GF-D8 (cell line): ENCODE measurements around the gene TMPRSS9.
"Not testable (repeated sequence)": the region's sequence is repeated elsewhere in the genome, so short reads cannot be mapped to it uniquely, and the experiment has no call there.

ENCODE experiments used
- DNase-seq: peaks from one replicate; lab custom pipeline; 2025; lab: John Stamatoyannopoulos, UW

The TMPRSS9 gene

GRCh38 chr19:2342656-2343288 lies 17.3 kb upstream of the TMPRSS9 start:
- DNase-seq = no peak

DNA sequence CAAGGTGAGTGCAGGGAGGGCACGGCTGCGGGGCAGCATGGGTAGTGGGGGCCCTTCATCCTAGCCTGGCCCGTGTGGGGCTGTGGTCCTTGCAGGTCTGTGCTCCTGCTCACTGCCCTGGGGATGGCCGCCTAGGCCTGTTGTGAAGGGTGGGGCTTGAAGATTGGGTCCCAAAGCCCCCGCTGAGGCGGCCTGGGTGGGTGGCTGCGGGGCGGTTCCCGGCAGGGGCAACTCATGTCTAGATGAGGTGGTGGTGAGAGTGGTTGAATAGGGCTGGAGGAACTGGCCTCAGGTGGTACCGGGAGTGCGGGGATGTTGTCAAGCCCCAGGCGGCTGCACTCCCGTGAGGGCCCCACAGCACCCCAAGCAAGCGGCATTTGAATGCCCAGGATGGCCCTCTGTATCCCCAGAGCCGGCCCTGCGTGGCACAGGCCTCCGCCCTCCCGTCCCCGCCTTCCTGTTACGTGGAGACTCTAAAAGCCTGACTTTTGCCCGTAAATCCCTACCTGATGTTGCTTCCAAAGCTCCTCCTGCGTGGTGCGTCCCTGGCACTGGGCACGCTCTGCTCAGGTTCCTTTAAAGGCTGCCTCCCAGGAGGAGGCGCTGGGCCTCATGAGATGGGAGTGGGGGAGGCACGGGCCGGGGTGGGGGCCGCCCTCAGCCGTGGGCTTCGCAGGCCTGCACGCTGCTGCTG lies 16.6 kb upstream of the TMPRSS9 start:
- DNase-seq = no peak

DNA sequence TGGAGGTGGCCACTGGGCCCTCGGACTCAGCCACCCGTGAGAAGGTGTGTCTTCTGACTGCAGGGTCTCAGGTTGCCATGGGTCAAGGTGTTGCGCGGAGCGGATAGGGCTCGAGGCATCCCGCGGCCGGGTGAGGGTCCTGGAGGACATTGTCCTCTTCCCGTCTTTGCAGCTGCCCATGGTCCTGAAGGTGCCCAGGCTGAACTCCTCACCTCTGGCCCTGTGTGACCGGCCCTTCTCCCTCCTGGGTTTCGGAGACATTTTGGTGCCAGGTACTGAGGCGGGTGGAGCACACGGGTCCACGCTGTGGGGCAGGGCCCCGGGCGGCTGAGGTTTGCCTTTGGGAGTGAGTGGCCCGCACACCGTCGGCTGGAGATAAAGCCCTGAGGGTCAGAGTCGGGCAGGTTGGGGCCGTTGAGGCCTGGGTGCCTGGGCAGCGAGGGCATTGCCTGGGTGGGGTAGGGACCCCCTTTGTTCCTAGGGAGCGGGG lies 15.6 kb upstream of the TMPRSS9 start:
- DNase-seq = no peak

DNA sequence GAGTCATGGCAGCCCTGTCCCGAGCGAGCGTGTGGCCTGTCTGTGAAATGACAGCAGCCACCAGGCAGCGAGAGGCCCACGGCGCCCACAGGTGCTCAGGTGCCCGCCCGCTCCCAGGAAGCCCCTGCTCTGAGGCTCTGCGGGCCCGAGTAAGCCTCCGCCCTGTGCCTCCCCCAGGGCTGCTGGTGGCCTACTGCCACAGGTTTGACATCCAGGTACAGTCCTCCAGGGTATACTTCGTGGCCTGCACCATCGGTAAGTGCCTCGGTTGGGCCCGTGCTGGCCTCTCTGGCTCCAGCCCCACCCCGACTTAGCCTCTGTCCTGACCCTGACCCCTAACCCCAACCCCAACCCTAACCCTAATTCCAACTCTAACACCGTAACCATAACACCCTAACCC lies 15.0 kb upstream of the TMPRSS9 start:
- DNase-seq = no peak

DNA sequence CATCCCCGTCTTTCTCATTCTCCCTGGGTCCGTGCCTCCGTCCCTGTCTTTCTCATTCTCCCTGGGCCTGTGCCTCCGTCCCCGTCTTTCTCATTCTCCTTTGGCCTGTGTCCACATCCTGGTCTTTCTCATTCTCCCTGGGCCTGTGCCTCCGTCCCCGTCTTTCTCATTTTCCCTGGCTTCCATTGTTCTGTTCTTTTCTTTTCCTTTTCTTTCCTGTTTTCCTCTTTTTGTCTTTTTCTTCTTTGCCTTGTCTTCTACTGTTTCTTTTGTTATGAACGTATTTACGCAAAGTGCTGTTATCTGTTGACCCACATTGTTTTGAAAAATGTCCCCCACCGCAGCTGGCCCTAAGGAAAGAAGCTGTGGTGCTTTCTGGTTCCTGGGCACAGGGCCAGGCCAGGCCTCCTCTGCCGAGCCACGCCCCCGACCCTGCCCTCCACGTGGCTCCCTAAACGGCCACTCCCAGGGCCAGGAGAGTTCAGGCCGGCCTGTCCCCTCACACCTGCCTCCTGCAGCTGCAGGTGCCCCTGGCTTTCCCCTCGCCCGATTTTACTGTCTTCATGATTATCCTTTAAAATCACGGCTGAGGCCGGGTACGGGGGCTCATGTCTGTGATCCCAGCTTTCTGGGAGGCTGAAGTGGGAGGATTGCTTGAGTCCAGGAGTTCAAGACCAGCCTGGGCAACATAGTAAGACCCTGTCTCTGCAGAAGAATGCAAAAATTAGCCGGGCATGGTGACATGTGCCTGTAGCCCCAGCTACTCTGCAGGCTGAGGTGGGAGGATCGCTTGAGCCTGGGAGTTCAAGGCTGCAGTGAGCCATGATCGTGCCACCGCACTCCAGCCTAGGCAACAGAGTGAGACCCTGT lies 14.0 kb upstream of the TMPRSS9 start:
- DNase-seq = no peak

DNA sequence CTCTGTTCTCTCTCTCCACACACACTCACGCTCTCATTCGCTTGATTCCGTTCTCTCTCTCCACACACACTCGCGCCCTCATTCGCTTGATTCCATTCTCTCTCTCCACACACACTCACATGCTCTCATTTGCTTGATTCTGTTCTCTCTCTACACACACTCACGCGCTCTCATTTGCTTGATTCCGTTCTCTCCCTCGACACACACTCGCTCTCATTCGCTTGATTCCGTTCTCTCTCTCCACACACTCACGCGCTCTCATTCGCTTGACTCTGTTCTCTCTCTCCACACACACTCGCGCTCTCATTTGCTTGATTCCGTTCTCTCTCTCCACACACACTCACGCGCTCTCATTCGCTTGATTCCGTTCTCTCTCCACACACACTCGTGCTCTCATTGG lies 10.2 kb upstream of the TMPRSS9 start:
- DNase-seq = not testable (repeated sequence)

DNA sequence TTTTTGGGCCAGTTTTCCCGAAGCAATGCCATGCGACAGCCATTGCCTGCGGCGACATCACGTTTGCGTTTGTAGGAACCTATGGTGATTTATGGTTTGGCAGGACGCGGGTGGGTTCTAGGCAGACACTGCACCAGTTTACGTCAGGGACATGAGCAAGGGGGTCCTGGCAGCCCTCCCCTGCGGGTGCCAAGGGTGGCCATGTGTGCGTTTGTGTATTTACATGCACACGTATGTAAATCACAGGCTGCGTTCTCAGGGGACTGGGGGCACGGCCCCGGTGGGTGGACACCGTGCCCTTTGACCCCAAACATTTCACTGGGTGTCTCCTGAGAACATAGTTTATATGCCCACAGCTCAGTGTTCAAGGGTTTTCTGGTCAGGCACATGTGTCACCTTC lies 9.4 kb upstream of the TMPRSS9 start:
- DNase-seq = no peak

GRCh38 chr19:2351591-2351990 lies 8.5 kb upstream of the TMPRSS9 start:
- no peak for DNase-seq

- DNase-seq = no peak
Observed at GRCh38 chr19:2352121-2352520, 7.9 kb upstream of the TMPRSS9 start.

DNA sequence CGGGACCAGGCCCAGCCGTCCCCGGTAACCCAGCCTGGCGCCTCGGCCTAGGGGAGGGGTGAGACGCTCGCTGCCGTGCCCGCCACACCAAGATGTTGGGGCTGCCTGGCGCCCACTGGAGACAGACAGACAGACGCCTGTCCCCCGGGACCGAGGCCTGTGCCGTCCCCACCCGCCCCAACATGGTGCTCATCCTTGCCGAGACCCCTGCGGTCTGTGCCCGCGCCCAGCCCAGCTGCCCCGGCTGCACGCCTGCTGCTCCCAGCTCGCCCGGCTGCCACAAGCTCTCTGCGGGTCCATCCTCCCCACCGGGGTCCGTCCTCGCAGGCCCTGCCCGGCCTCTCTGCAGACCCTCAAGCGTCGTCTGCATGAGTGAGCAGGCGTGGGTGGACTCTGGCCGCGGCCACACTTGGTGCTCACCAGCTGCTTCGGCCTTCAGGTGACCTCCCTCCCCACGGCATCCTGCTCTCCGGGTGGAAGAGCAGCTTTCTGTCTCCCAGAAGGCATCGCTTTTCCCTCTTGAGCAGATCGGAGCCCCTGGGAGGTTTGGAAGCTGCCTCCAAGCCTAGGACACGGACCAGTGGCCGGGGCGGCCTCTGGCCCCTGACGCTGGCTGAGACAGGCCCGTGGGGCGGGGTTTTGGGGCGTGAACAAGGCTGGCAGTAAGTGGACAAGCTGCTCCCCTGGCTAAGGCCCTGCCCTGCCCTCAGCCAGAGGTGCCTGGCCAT lies 6.7 kb upstream of the TMPRSS9 start:
- no peak for DNase-seq

DNA sequence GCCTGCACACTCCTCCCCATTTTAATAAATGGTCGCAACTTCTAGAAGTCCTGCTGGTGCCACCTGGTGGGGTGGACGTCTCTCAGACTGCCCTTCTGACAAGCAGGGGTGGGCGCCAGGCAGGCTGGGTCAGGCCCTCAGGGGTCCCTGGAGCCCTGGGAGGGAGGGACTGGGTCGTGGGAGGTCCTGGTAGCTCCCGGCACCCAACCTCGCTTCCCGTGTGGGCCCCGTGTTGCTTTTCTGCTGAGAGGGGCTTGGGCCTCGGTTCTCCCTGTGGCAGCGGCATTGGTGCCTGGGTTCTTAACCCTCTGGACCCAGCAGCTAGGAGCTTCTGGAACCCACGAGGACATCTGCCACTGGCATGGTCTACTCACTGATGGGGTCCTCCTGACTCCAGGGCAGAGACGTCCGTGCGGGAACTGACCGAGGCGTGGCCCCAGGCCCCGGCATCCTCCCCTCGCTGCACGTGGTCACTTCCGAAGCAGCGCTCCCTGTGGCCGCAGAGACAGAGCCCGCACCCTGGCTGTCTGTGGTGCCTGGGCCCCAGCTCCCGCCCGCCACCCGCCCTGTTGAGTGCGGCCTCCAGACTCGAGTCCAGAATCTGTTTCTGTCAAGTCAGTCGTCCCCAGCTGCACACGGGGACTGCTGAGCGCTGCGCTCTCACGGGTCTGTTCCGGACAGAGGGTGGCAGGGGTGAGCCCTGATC lies 6.0 kb upstream of the TMPRSS9 start:
- DNase-seq = no peak

DNA sequence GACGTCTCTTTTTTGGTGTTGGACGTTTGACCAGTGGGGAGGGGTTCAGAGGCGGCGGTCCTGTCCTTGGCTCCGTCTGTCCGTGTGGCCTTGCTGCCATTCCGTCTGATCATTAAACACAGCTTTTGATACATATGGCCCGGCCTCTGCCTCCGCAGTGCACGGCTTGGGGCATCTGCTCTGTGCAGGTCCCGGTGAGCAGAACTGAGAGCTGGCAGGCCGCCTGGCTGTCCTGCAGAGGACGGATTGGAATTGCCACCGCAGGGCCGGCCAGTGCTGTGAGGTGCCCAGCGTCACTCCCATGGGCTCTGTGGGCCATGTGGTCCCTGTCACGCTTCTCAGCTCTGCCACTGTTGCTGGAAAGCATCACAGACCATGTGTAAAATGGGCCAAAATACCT lies 5.4 kb upstream of the TMPRSS9 start:
- DNase-seq = no peak

GRCh38 chr19:2355168-2356035 lies 4.7 kb upstream of the TMPRSS9 start:
- no peak for DNase-seq

DNA sequence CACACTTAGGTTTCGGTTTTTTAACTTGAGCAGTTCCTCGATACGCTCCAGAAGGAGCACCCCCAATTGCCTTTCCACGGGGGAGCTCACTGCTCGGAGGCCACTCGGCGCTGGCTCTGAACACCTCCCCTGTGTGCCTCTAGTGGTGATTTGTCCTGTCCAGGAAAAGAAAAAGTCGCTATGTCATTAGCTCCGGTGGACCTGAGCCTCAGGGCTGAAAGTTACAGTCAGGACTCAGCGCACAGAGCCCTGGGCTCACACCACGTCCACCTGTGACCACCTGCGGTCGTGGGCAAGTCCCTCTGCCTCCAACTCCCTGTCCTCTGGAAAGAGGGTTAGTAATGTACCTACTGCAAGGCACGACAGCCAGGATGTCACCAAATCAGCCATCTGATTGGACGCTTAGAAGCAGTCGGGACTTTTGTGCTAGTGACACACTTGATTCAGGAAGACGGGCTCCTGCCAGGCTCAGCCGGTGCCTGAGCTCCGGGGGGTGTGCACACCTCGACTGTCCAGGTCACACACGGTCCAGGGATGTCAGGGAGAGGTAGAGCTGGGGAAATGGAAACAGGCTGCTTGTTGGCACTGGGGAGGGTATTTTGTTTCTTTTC lies 3.9 kb upstream of the TMPRSS9 start:
- no peak for DNase-seq

DNA sequence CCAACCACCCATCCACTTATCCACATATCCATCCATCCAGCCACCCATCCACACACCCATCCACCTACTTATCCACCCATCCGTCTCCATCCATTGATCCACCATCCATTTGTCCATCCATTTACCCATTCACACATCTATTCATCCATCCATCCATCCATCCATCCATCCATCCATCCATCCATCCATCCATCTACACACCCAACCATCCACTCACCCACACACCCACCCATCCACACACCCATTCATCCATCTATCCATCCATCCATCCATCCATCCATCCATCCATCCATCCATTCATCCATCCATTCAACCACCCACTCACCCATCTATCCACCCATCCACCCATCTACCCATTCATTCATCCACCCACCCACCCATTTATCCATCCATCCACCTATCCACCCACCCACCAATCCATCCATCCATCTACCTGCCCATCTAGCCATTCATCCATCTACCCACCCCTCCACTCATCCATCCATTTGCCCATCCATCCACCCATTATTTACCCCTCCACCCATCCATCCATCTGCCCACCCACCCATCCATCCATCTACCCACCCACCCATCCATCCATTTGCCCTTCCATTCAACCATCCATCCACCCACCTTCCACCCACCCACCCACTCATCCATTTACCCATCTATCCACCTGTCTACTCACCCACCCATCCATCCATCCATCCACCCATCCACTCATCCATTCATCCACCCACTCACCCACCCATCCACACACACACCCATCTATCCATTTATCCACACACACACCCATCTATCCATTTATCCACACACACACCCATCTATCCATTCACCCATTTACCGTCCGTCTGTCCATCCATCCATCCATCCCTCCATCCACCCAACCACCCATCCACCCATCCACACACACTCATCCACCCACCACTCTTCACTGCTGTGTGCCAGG lies 2.5 kb upstream of the TMPRSS9 start:
- DNase-seq = no peak

GRCh38 chr19:2358548-2359173 lies 1.4 kb upstream of the TMPRSS9 start:
- DNase-seq = no peak

- DNase-seq = no peak
Observed at GRCh38 chr19:2360833-2361232, 768 bp downstream of the TMPRSS9 start.

DNA sequence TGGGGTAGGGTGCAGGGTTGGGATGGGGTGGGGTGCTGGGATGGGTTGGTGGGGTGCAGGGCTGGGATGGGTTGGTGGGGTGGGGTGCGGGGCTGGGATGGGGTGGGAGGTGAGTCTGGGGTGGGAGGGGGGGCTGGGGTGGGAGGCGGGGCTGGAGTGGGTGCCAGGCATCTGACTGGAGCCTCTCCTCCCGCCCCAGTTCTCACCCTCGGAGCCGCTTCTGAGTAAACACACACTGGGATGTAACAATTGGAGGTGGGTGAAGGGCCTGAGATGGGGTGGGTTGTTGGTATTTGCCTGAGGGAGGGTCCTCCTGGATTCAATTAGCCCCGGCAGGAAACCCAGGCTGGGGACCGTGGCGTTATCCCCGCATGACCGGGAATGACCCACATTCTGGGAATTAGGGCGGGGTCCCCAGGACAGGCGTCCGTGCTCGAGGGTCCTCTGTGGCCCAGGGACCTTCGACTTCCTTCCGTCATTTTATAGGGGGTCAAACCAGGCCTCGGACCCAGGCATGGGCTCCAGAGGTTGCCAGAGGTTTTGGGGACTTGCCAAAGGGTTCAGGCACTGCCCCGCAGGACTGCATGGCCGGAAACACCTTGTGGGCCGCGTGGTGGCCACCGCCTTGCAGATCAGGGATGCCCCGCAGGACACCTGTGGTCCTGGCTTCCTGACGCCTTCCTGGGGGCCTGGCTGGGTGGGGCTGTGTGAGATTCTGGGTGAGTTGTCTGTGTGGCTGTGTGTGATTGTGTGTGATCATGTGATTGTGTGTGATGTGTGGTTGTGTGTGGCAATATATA lies 1.4 kb downstream of the TMPRSS9 start:
- DNase-seq = no peak
